HEK293 (cell line): ENCODE results near the gene HBP1.

Experiments
- OSR2 ChIP-seq: fragments of 450-650 bp; formaldehyde crosslinking; IDR thresholded peaks from 2 replicates; pipeline ENCODE4 v1.5.1; 2016; ENCODE audit warnings: missing biosample characterization, missing genetic modification characterization
- SETDB1 ChIP-seq: IDR thresholded peaks from one replicate; pipeline ENCODE4 v1.6.1; 2017; ENCODE audit warnings: mild to moderate bottlenecking, low read length, moderate library complexity, mixed read lengths; ENCODE audit not compliant: insufficient read length
- TCF7L2 ChIP-seq: IDR thresholded peaks from 2 replicates; pipeline ENCODE4 v1.6.1; 2011; ENCODE audit warnings: low read depth, mild to moderate bottlenecking, inconsistent platforms, low read length, moderate library complexity, borderline replicate concordance
- WT1 ChIP-seq: fragments of 450-650 bp; formaldehyde crosslinking; IDR thresholded peaks from 2 replicates; pipeline ENCODE4 v1.5.1; 2016; ENCODE audit warnings: missing biosample characterization, missing genetic modification characterization
- ZNF133 ChIP-seq: fragments of 450-650 bp; formaldehyde crosslinking; IDR thresholded peaks from 2 replicates; pipeline ENCODE4 v1.5.1; 2016; ENCODE audit warnings: missing biosample characterization, missing genetic modification characterization
- ZNF274 ChIP-seq, 2 experiments: fragments of 200-500 bp in 1 of 2; fragments of 450-650 bp in 1 of 2; sonication (Bioruptor generic) in 1 of 2; formaldehyde crosslinking in 1 of 2; IDR thresholded peaks; 2 replicates each; pipeline versions ENCODE4 v1.5.1 to v1.6.1; 2014 to 2016; ENCODE audit warnings: borderline replicate concordance in 1 of 2, inconsistent platforms in 1 of 2, low read length in 1 of 2, missing biosample characterization in 1 of 2, missing genetic modification characterization in 1 of 2
- ZNF48 ChIP-seq: fragments of 450-650 bp; formaldehyde crosslinking; IDR thresholded peaks from 2 replicates; pipeline ENCODE4 v1.5.1; 2016; ENCODE audit warnings: missing biosample characterization, missing genetic modification characterization
- TF ChIP-seq, protein P1 (sequence below): fragments of 450-650 bp; formaldehyde crosslinking; IDR thresholded peaks from 2 replicates; pipeline ENCODE4 v1.5.1; 2016; ENCODE audit warnings: missing biosample characterization, missing genetic modification characterization
- TF ChIP-seq, protein P2 (sequence below): fragments of 450-650 bp; formaldehyde crosslinking; IDR thresholded peaks from 2 replicates; pipeline ENCODE4 v1.5.1; 2017; ENCODE audit warnings: missing biosample characterization, mild to moderate bottlenecking, missing genetic modification characterization, moderate library complexity

DNA sequence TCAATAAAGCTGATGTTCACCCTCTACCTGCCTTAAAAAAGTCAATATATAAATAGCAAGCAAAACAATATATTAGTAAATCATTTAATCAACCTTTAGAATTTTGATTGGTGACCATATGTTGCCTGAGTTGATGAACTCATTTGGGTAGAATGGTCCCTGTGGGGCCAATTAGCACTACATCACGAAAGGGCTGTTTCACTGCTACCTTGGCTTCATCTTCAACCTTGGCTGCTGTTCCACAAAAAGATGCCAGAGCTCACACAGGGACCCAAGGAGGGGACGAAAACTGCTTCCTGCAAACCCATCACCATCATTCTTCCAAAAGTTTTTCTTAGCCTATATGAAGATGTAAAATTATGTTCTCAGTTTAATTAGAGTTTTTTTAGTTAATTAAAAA is 35.4 kb upstream of the HBP1 start:
- TF ChIP-seq, protein P1, sequence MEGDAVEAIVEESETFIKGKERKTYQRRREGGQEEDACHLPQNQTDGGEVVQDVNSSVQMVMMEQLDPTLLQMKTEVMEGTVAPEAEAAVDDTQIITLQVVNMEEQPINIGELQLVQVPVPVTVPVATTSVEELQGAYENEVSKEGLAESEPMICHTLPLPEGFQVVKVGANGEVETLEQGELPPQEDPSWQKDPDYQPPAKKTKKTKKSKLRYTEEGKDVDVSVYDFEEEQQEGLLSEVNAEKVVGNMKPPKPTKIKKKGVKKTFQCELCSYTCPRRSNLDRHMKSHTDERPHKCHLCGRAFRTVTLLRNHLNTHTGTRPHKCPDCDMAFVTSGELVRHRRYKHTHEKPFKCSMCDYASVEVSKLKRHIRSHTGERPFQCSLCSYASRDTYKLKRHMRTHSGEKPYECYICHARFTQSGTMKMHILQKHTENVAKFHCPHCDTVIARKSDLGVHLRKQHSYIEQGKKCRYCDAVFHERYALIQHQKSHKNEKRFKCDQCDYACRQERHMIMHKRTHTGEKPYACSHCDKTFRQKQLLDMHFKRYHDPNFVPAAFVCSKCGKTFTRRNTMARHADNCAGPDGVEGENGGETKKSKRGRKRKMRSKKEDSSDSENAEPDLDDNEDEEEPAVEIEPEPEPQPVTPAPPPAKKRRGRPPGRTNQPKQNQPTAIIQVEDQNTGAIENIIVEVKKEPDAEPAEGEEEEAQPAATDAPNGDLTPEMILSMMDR, result no peak
- no peak for TF ChIP-seq TCF7L2
- no peak for TF ChIP-seq ZNF274 (IDR thresholded peaks at IDR 0.05; ENCODE audit: low read length)
- no peak for TF ChIP-seq ZNF274 (tag by site-specific recombination; IDR thresholded peaks at IDR 0.05; ENCODE audit: borderline replicate concordance)
- TF ChIP-seq ZNF133 (tag by site-specific recombination), result no peak
- TF ChIP-seq WT1, result no peak
- TF ChIP-seq OSR2 (tag by site-specific recombination), result no peak
- TF ChIP-seq, protein P2, sequence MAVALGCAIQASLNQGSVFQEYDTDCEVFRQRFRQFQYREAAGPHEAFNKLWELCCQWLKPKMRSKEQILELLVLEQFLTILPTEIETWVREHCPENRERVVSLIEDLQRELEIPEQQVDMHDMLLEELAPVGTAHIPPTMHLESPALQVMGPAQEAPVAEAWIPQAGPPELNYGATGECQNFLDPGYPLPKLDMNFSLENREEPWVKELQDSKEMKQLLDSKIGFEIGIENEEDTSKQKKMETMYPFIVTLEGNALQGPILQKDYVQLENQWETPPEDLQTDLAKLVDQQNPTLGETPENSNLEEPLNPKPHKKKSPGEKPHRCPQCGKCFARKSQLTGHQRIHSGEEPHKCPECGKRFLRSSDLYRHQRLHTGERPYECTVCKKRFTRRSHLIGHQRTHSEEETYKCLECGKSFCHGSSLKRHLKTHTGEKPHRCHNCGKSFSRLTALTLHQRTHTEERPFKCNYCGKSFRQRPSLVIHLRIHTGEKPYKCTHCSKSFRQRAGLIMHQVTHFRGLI (tag by site-specific recombination), result no peak
- TF ChIP-seq SETDB1, result no peak
- TF ChIP-seq ZNF48 (tag by site-specific recombination), result no peak
